Loucy (cell line): Measurements from ENCODE around the gene SPRR2B.
"Not testable (repeated sequence)": the region's sequence is repeated elsewhere in the genome, so short reads cannot be mapped to it uniquely, and the experiment has no call there.

Source experiments
- H2AFZ ChIP-seq: fragments of 200-600 bp; sonication (generic); 2 replicates; pipeline ENCODE4 v1.6.0; 2016; ENCODE audit warnings: antibody characterized with exemption, mild to moderate bottlenecking, low read length, moderate library complexity
- H3F3A ChIP-seq: fragments of 200-600 bp; 2 replicates; pipeline ENCODE4 v1.6.0; 2016; ENCODE audit warnings: antibody characterized with exemption, low read depth, mild to moderate bottlenecking
- H3K27me3 ChIP-seq: fragments of 200-600 bp; sonication (generic); 2 replicates; pipeline ENCODE4 v1.6.1; 2014; ENCODE audit warnings: low read length, mild to moderate bottlenecking; ENCODE audit not compliant: insufficient read depth, poor library complexity, severe bottlenecking
- H3K36me3 ChIP-seq: fragments of 200-600 bp; sonication (generic); 2 replicates; pipeline ENCODE4 v1.6.1; 2016; ENCODE audit warnings: low read length; ENCODE audit not compliant: insufficient read depth
- H3K4me1 ChIP-seq: fragments of 200-600 bp; sonication (generic); 2 replicates; pipeline ENCODE4 v1.5.1; 2014; ENCODE audit warnings: low read length, mild to moderate bottlenecking; ENCODE audit not compliant: insufficient read depth, poor library complexity, severe bottlenecking
- H3K4me2 ChIP-seq: fragments of 200-600 bp; sonication (generic); 2 replicates; pipeline ENCODE4 v1.6.0; 2014; ENCODE audit warnings: antibody characterized with exemption, low read length, low read depth, mild to moderate bottlenecking; ENCODE audit not compliant: poor library complexity, severe bottlenecking
- H3K4me3 ChIP-seq: fragments of 200-600 bp; sonication (generic); 2 replicates; pipeline ENCODE4 v1.5.1; 2014; ENCODE audit warnings: low read length, mild to moderate bottlenecking, mixed read lengths; ENCODE audit not compliant: poor library complexity, severe bottlenecking
- H3K79me2 ChIP-seq: fragments of 200-600 bp; sonication (generic); 2 replicates; pipeline ENCODE4 v1.6.1; 2014; ENCODE audit warnings: low read length; ENCODE audit not compliant: insufficient read depth
- H3K9ac ChIP-seq: fragments of 200-600 bp; sonication (generic); 2 replicates; pipeline ENCODE4 v1.6.0; 2014; ENCODE audit warnings: mild to moderate bottlenecking, low read depth, low read length, moderate library complexity; ENCODE audit not compliant: poor library complexity, severe bottlenecking
- H3K9me2 ChIP-seq: fragments of 200-600 bp; sonication (generic); replicated peaks from 2 replicates; pipeline ENCODE4 v1.6.1; 2016; ENCODE audit warnings: low read depth, low read length, mixed read lengths
- H3K9me3 ChIP-seq: fragments of 200-600 bp; sonication (generic); 2 replicates; pipeline ENCODE4 v1.6.1; 2014; ENCODE audit warnings: mild to moderate bottlenecking, antibody characterized with exemption, low read length, low read depth; ENCODE audit not compliant: insufficient read depth
- H4K20me1 ChIP-seq: fragments of 200-600 bp; sonication (generic); 2 replicates; pipeline ENCODE4 v1.6.0; 2014; ENCODE audit warnings: antibody characterized with exemption, low read length, mild to moderate bottlenecking; ENCODE audit not compliant: insufficient read depth, poor library complexity, severe bottlenecking
- CTCF ChIP-seq: fragments of 200-600 bp; sonication (generic); conservative IDR thresholded peaks from 2 replicates; pipeline ENCODE4 v1.5.1; 2014; ENCODE audit warnings: mild to moderate bottlenecking, antibody characterized with exemption, low read length
- EZH2phosphoT487 ChIP-seq: fragments of 200-600 bp; IDR thresholded peaks from 2 replicates; pipeline ENCODE4 v1.6.1; 2018; ENCODE audit warnings: antibody characterized with exemption, mild to moderate bottlenecking, moderate library complexity, borderline replicate concordance

SPRR2B gene

GRCh38 chr1:153071511-153071910 is at the start of gene SPRR2B:
Gene SPRR2B, minus strand, starts transcription at chr1:153071611. Its CDS starts 772 bp downstream, at chr1:153070839.
- Histone ChIP-seq H3K36me3 (no peaks in the 10 kb centered on the region), H3K4me2 (no peak within 1 kb of the TSS), H3K4me3 (no peak within 1 kb of the TSS), H2AFZ (no peak within 1 kb of the TSS), H3F3A (no peaks in the 10 kb centered on the region), H3K79me2 (no peaks in the 10 kb centered on the region), H3K9me3 (no peaks in the 10 kb centered on the region), H3K27me3 (no peaks in the 10 kb centered on the region), H3K9ac (no peak within 1 kb of the TSS), H4K20me1 (no peaks in the 10 kb centered on the region), H3K9me2 (no peaks in the 10 kb centered on the region), H3K4me1 (no peaks in the 10 kb centered on the region)
- TF ChIP-seq CTCF (no peak), EZH2phosphoT487 (no peak)

- no peaks in the 10 kb centered on the region for H3K36me3 ChIP-seq
- no peaks in the 10 kb centered on the region for H3K27me3 ChIP-seq
- no peak overlapping the region for H3K4me3 ChIP-seq
- no peaks in the 10 kb centered on the region for H4K20me1 ChIP-seq
- H3K9ac ChIP-seq = no peak overlapping the region
- H3K4me2 ChIP-seq = no peak overlapping the region
- no peaks in the 10 kb centered on the region for H3K79me2 ChIP-seq
- H3K9me3 ChIP-seq = no peaks in the 10 kb centered on the region
- H2AFZ ChIP-seq = no peak overlapping the region
- no peaks in the 10 kb centered on the region for H3K9me2 ChIP-seq
- no peak for TF ChIP-seq EZH2phosphoT487
- TF ChIP-seq CTCF = no peak
- H3F3A ChIP-seq = no peaks in the 10 kb centered on the region
- H3K4me1 ChIP-seq = no peaks in the 10 kb centered on the region
Observed at GRCh38 chr1:153120945-153121344, 49.5 kb upstream of the SPRR2B start.

DNA sequence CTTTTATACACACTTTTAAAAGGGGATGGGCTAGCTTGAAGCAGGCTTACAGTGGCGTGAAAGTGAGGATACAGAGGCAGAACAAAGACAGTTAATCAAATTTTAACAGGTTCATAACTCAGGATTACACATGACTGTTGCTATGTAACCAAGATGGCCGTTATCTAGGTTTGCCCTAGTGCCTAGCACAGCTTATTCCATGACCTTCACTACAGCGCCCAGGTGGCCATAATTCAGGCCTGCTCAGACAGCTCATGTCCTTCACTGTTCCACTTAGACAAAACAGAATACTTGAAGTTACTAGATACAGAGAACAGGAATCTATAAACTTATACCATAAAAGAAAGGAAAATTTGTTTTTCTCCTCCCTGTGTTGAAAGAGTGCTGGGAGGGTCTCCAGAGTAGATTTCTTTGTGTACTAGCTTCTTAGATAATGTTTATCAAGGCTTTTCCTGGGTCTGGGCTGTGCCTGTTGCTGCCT is 48.1 kb upstream of the SPRR2B start:
- no peaks in the 10 kb centered on the region for H3K9me3 ChIP-seq
- H3K9me2 ChIP-seq = no peaks in the 10 kb centered on the region
- no peaks in the 10 kb centered on the region for H4K20me1 ChIP-seq
- H3F3A ChIP-seq = no peaks in the 10 kb centered on the region
- H3K4me3 ChIP-seq = no peak overlapping the region
- no peaks in the 10 kb centered on the region for H3K4me1 ChIP-seq
- H3K36me3 ChIP-seq = no peaks in the 10 kb centered on the region
- H3K9ac ChIP-seq = no peak overlapping the region
- TF ChIP-seq EZH2phosphoT487 (no peak), CTCF (no peak)
- no peaks in the 10 kb centered on the region for H3K27me3 ChIP-seq
- no peak overlapping the region for H2AFZ ChIP-seq
- H3K4me2 ChIP-seq = no peak overlapping the region
- H3K79me2 ChIP-seq = no peaks in the 10 kb centered on the region

GRCh38 chr1:153115264-153115663 is 43.9 kb upstream of the SPRR2B start:
- not testable (repeated sequence) for H3F3A ChIP-seq, H3K4me2 ChIP-seq, H3K4me3 ChIP-seq, H3K79me2 ChIP-seq, H3K9me2 ChIP-seq, H3K4me1 ChIP-seq, H3K9me3 ChIP-seq, H2AFZ ChIP-seq, H4K20me1 ChIP-seq, H3K36me3 ChIP-seq, H3K9ac ChIP-seq, H3K27me3 ChIP-seq
